SU-DHL-6 (cell line): ENCODE measurements around the gene WWOX.

ENCODE experiments used
- H2AFZ ChIP-seq: fragments of 200-600 bp; sonication (generic); 2 replicates; pipeline ENCODE4 v1.6.1; 2014; ENCODE audit warnings: low read depth, mild to moderate bottlenecking, moderate library complexity, mixed read lengths, antibody characterized with exemption, low read length; ENCODE audit not compliant: severe bottlenecking
- H3F3A ChIP-seq: fragments of 200-600 bp; shearing (Covaris generic); 2 replicates; pipeline ENCODE4 v1.6.0; 2016; ENCODE audit warnings: antibody characterized with exemption, mild to moderate bottlenecking; ENCODE audit not compliant: insufficient read depth
- H3K27ac ChIP-seq: fragments of 200-600 bp; sonication (generic); 2 replicates; pipeline ENCODE4 v1.5.1; 2016; ENCODE audit warnings: low read depth, mild to moderate bottlenecking, low read length, moderate library complexity, mixed read lengths
- H3K27me3 ChIP-seq: fragments of 200-600 bp; sonication (generic), shearing (Covaris generic); 2 replicates; pipeline ENCODE4 v1.6.0; 2014; ENCODE audit warnings: mild to moderate bottlenecking, low read length
- H3K36me3 ChIP-seq: fragments of 200-600 bp; sonication (generic); 2 replicates; pipeline ENCODE4 v1.6.1; 2014; ENCODE audit warnings: mild to moderate bottlenecking, low read length, mixed read lengths
- H3K4me2 ChIP-seq: fragments of 300-600, 200-600 bp; shearing (Covaris generic), sonication (generic); 2 replicates; pipeline ENCODE4 v1.6.0; 2014; ENCODE audit warnings: low read length, low read depth, mild to moderate bottlenecking; ENCODE audit not compliant: poor library complexity, severe bottlenecking
- H3K4me3 ChIP-seq: fragments of 200-600 bp; sonication (generic); 2 replicates; pipeline ENCODE4 v1.5.1; 2014; ENCODE audit warnings: antibody characterized with exemption, low read length, mild to moderate bottlenecking, mixed read lengths; ENCODE audit not compliant: insufficient read depth, poor library complexity, severe bottlenecking
- H3K79me2 ChIP-seq: fragments of 200-600 bp; sonication (generic); 2 replicates; pipeline ENCODE4 v1.6.1; 2014; ENCODE audit warnings: mild to moderate bottlenecking, low read length, moderate library complexity; ENCODE audit not compliant: insufficient read depth
- H3K9ac ChIP-seq: fragments of 200-600 bp; sonication (generic); 2 replicates; pipeline ENCODE4 v1.7.0; 2014; ENCODE audit warnings: mild to moderate bottlenecking, low read length
- H3K9me2 ChIP-seq: fragments of 200-600 bp; sonication (generic); replicated peaks from 2 replicates; pipeline ENCODE4 v1.6.1; 2014; ENCODE audit warnings: low read length; ENCODE audit not compliant: insufficient read depth
- H3K9me3 ChIP-seq: fragments of 200-600 bp; sonication (generic); 2 replicates; pipeline ENCODE4 v1.6.1; 2014; ENCODE audit warnings: low read length, mixed read lengths; ENCODE audit not compliant: insufficient read depth
- H4K20me1 ChIP-seq: fragments of 200-600 bp; sonication (generic); 2 replicates; pipeline ENCODE4 v1.6.1; 2014; ENCODE audit warnings: low read depth, mild to moderate bottlenecking, antibody characterized with exemption, low read length, moderate library complexity, mixed read lengths
- CTCF ChIP-seq: fragments of 200-600 bp; sonication (generic); IDR thresholded peaks from one replicate; pipeline ENCODE4 v1.5.1; 2017; ENCODE audit warnings: antibody characterized with exemption, mild to moderate bottlenecking, low read length, moderate library complexity; ENCODE audit not compliant: insufficient read depth, poor library complexity, severe bottlenecking
- EZH2phosphoT487 ChIP-seq: fragments of 200-600 bp; sonication (generic), shearing (Covaris generic); conservative IDR thresholded peaks from 2 replicates; pipeline ENCODE4 v1.6.1; 2018; ENCODE audit warnings: mild to moderate bottlenecking, antibody characterized with exemption, low read length, moderate library complexity, mixed read lengths

The WWOX gene

GRCh38 chr16:78794581-78795250 is 695.3 kb downstream of the WWOX start:
- no peaks in the 10 kb centered on the region for H3F3A ChIP-seq
- no peaks in the 10 kb centered on the region for H3K36me3 ChIP-seq
- H3K27ac ChIP-seq = no peak overlapping the region
- H3K4me3 ChIP-seq = no peak overlapping the region
- H2AFZ ChIP-seq = no peak overlapping the region
- no peaks in the 10 kb centered on the region for H3K79me2 ChIP-seq
- TF ChIP-seq EZH2phosphoT487 = no peak
- TF ChIP-seq CTCF = no peak
- H4K20me1 ChIP-seq = no peaks in the 10 kb centered on the region
- no peak overlapping the region for H3K9ac ChIP-seq
- H3K27me3 ChIP-seq = no peaks in the 10 kb centered on the region
- H3K4me2 ChIP-seq = no peak overlapping the region
- no peaks in the 10 kb centered on the region for H3K9me3 ChIP-seq
- no peaks in the 10 kb centered on the region for H3K9me2 ChIP-seq

- Histone ChIP-seq H3K4me2 (no peak overlapping the region), H3K36me3 (no peaks in the 10 kb centered on the region), H3K9ac (no peak overlapping the region), H4K20me1 (no peaks in the 10 kb centered on the region), H3K9me3 (no peaks in the 10 kb centered on the region), H3K79me2 (no peaks in the 10 kb centered on the region), H2AFZ (no peak overlapping the region), H3K27ac (no peak overlapping the region), H3F3A (no peaks in the 10 kb centered on the region), H3K4me3 (no peak overlapping the region), H3K27me3 (no peaks in the 10 kb centered on the region), H3K9me2 (no peaks in the 10 kb centered on the region)
- no peak for TF ChIP-seq EZH2phosphoT487
- TF ChIP-seq CTCF = no peak
Observed at GRCh38 chr16:78795433-78795832, 696.0 kb downstream of the WWOX start.

GRCh38 chr16:78796221-78796866 is 696.9 kb downstream of the WWOX start:
- Histone ChIP-seq H3K27ac (no peak overlapping the region), H3K27me3 (no peaks in the 10 kb centered on the region), H3K4me3 (no peak overlapping the region), H3K36me3 (no peaks in the 10 kb centered on the region), H3K4me2 (no peak overlapping the region), H3K9me2 (no peaks in the 10 kb centered on the region), H4K20me1 (no peaks in the 10 kb centered on the region), H3F3A (no peaks in the 10 kb centered on the region), H3K9me3 (no peaks in the 10 kb centered on the region), H3K79me2 (no peaks in the 10 kb centered on the region), H2AFZ (no peak overlapping the region), H3K9ac (no peak overlapping the region)
- TF ChIP-seq CTCF (no peak), EZH2phosphoT487 (no peak)
